Mesendoderm (in vitro differentiated cells): Measurements from ENCODE around the gene ENDOV.

Source experiments
- DNase-seq: peaks from one replicate; pipeline ENCODE4 v3.0.0; 2013
- H2AK5ac ChIP-seq: 2 replicates; pipeline ENCODE4 v1.6.1; 2013; ENCODE audit warnings: low read length, inconsistent platforms
- H2BK120ac ChIP-seq: 2 replicates; pipeline ENCODE4 v1.6.1; 2013; ENCODE audit warnings: low read depth, mild to moderate bottlenecking, low read length, moderate library complexity, mixed read lengths
- H2BK15ac ChIP-seq: replicated peaks from 2 replicates; pipeline ENCODE4 v1.6.1; 2013; ENCODE audit warnings: low read depth, mild to moderate bottlenecking, moderate library complexity
- H2BK5ac ChIP-seq: 2 replicates; pipeline ENCODE4 v1.6.1; 2013; ENCODE audit warnings: low read length, inconsistent platforms
- H3K18ac ChIP-seq: 2 replicates; pipeline ENCODE4 v1.6.1; 2013; ENCODE audit warnings: mild to moderate bottlenecking, low read length, mixed read lengths
- H3K23ac ChIP-seq: one replicate; pipeline ENCODE4 v1.6.1; 2013; ENCODE audit warnings: low read length
- H3K27ac ChIP-seq: 2 replicates; pipeline ENCODE4 v1.5.1; 2013; ENCODE audit warnings: low read depth, mild to moderate bottlenecking, inconsistent platforms, low read length, moderate library complexity
- H3K27me3 ChIP-seq: 2 replicates; pipeline ENCODE4 v1.6.1; 2013; ENCODE audit warnings: low read length, control low read depth, mild to moderate bottlenecking, inconsistent platforms; ENCODE audit not compliant: insufficient read depth, poor library complexity
- H3K36me3 ChIP-seq: 2 replicates; pipeline ENCODE4 v1.6.1; 2013; ENCODE audit warnings: low read length, inconsistent platforms; ENCODE audit not compliant: control insufficient read depth, insufficient read depth
- H3K4ac ChIP-seq: one replicate; pipeline ENCODE4 v1.6.1; 2013; ENCODE audit warnings: low read depth, mild to moderate bottlenecking, low read length, moderate library complexity
- H3K4me1 ChIP-seq: 2 replicates; pipeline ENCODE4 v1.6.1; 2013; ENCODE audit warnings: low read depth, low read length, inconsistent platforms; ENCODE audit not compliant: control insufficient read depth
- H3K4me2 ChIP-seq: 2 replicates; pipeline ENCODE4 v1.6.1; 2013; ENCODE audit warnings: low read length
- H3K4me3 ChIP-seq: 2 replicates; pipeline ENCODE4 v1.5.1; 2013; ENCODE audit warnings: mild to moderate bottlenecking, low read length
- H3K56ac ChIP-seq: one replicate; pipeline ENCODE4 v1.6.1; 2013; ENCODE audit warnings: low read length
- H3K79me1 ChIP-seq: 2 replicates; pipeline ENCODE4 v1.6.1; 2013; ENCODE audit warnings: low read length, inconsistent platforms
- H3K79me2 ChIP-seq: 2 replicates; pipeline ENCODE4 v1.6.1; 2013; ENCODE audit warnings: mild to moderate bottlenecking, low read length; ENCODE audit not compliant: control insufficient read depth, insufficient read depth
- H3K9ac ChIP-seq: 2 replicates; pipeline ENCODE4 v1.6.1; 2013; ENCODE audit warnings: low read length, inconsistent platforms
- H4K5ac ChIP-seq: one replicate; pipeline ENCODE4 v1.6.1; 2013; ENCODE audit warnings: low read length
- H4K8ac ChIP-seq: one replicate; pipeline ENCODE4 v1.6.1; 2013; ENCODE audit warnings: low read depth, mild to moderate bottlenecking, control low read depth, low read length, moderate library complexity
- WGBS: extraction: QIAGEN DNeasy Blood & Tissue Kit; methylation state at CpG from one replicate; pipeline ENCODE4 v1.1.7; 2013; ENCODE audit warnings: low lambda C conversion rate, missing lambda C conversion rate; ENCODE audit not compliant: insufficient coverage; ENCODE audit errors: extremely low coverage; 5-methylcytosine and 5-hydroxymethylcytosine counted together

The ENDOV gene

GRCh38 chr17:80446645-80447405, 31.9 kb downstream of the ENDOV start:
- no peak overlapping the region for H2BK120ac ChIP-seq
- H3K4me2 ChIP-seq, result no peak overlapping the region
- no peaks in the 10 kb centered on the region for H3K79me1 ChIP-seq
- no peak overlapping the region for H3K23ac ChIP-seq
- H3K27me3 ChIP-seq, result no peaks in the 10 kb centered on the region
- H3K9ac ChIP-seq, result no peak overlapping the region
- no peak for DNase-seq
- H4K8ac ChIP-seq, result no peak overlapping the region
- no peak overlapping the region for H3K4me3 ChIP-seq
- H3K27ac ChIP-seq, result no peak overlapping the region
- no peaks in the 10 kb centered on the region for H3K79me2 ChIP-seq
- no peak overlapping the region for H2BK15ac ChIP-seq
- no peak overlapping the region for H3K56ac ChIP-seq
- H3K4me1 ChIP-seq, result no peaks in the 10 kb centered on the region
- H2AK5ac ChIP-seq, result no peak overlapping the region
- no peak overlapping the region for H4K5ac ChIP-seq
- H3K36me3 ChIP-seq, result no peaks in the 10 kb centered on the region
- H3K4ac ChIP-seq, result no peak overlapping the region
- no peak overlapping the region for H3K18ac ChIP-seq
- H2BK5ac ChIP-seq, result no peak overlapping the region
- no CpG with 5 or more reads among the region's 12 CpGs for WGBS

DNA sequence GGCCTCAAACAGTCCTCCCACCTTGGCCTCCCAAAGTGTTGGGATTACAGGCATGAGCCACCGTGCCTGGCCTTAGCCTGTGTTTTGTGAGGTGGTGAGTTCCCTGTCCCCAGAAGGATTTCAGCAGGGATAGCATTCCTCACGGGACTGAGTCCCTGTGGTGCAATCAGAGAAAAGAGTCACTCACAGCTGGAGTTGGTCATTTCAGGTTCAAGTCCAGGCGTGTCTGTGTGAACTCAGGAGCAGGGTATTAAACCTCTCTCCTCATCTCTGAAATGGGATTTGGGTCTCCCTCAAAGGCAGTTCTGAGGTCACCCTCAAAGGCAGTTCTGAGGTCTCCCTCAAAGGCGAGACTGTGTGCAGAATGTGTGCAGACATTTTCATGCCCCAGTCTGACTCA, 32.8 kb downstream of the ENDOV start:
- no peak overlapping the region for H4K8ac ChIP-seq
- H3K56ac ChIP-seq, result no peak overlapping the region
- H3K23ac ChIP-seq, result no peak overlapping the region
- H3K79me1 ChIP-seq, result no peaks in the 10 kb centered on the region
- H4K5ac ChIP-seq, result no peak overlapping the region
- no peak overlapping the region for H3K4me3 ChIP-seq
- no peak overlapping the region for H2BK120ac ChIP-seq
- no peak overlapping the region for H2BK5ac ChIP-seq
- no peak for DNase-seq
- no peak overlapping the region for H3K4ac ChIP-seq
- no peak overlapping the region for H2AK5ac ChIP-seq
- H3K27me3 ChIP-seq, result no peaks in the 10 kb centered on the region
- H3K79me2 ChIP-seq, result no peaks in the 10 kb centered on the region
- no peaks in the 10 kb centered on the region for H3K36me3 ChIP-seq
- no peak overlapping the region for H3K18ac ChIP-seq
- H3K4me1 ChIP-seq, result no peaks in the 10 kb centered on the region
- H3K4me2 ChIP-seq, result no peak overlapping the region
- no CpG with 5 or more reads among the region's 4 CpGs for WGBS
- H2BK15ac ChIP-seq, result no peak overlapping the region
- no peak overlapping the region for H3K27ac ChIP-seq
- no peak overlapping the region for H3K9ac ChIP-seq

- Histone ChIP-seq H2BK5ac (no peak overlapping the region), H3K27me3 (no peaks in the 10 kb centered on the region), H2BK15ac (no peak overlapping the region), H3K4me2 (no peak overlapping the region), H3K4ac (no peak overlapping the region), H3K79me1 (no peaks in the 10 kb centered on the region), H4K8ac (no peak overlapping the region), H3K4me3 (no peak overlapping the region), H3K79me2 (no peaks in the 10 kb centered on the region), H3K27ac (no peak overlapping the region), H4K5ac (no peak overlapping the region), H3K4me1 (peaks cover 1% of the 10 kb centered on the region), H3K23ac (no peak overlapping the region), H2BK120ac (no peak overlapping the region), H3K36me3 (no peaks in the 10 kb centered on the region), H2AK5ac (no peak overlapping the region), H3K56ac (no peak overlapping the region), H3K9ac (no peak overlapping the region), H3K18ac (no peak overlapping the region)
- no peak for DNase-seq
- WGBS, result no CpG with 5 or more reads among the region's 27 CpGs
Observed at GRCh38 chr17:80449194-80449929, 34.4 kb downstream of the ENDOV start.

GRCh38 chr17:80449930-80450576, 35.1 kb downstream of the ENDOV start:
- Histone ChIP-seq H3K27ac (no peak overlapping the region), H4K8ac (no peak overlapping the region), H3K79me1 (no peaks in the 10 kb centered on the region), H3K23ac (no peak overlapping the region), H3K4me1 (peaks cover 1% of the 10 kb centered on the region), H3K9ac (no peak overlapping the region), H2AK5ac (no peak overlapping the region), H3K18ac (no peak overlapping the region), H2BK120ac (no peak overlapping the region), H3K36me3 (no peaks in the 10 kb centered on the region), H3K4me3 (no peak overlapping the region), H3K4ac (no peak overlapping the region), H3K79me2 (no peaks in the 10 kb centered on the region), H4K5ac (no peak overlapping the region), H3K4me2 (no peak overlapping the region), H3K27me3 (no peaks in the 10 kb centered on the region), H2BK5ac (no peak overlapping the region), H2BK15ac (no peak overlapping the region), H3K56ac (no peak overlapping the region)
- no peak for DNase-seq
- WGBS, result no CpG with 5 or more reads among the region's 18 CpGs

- no peak overlapping the region for H2AK5ac ChIP-seq
- peaks cover 1% of the 10 kb centered on the region for H3K4me1 ChIP-seq
- H3K79me2 ChIP-seq, result no peaks in the 10 kb centered on the region
- no peak overlapping the region for H2BK120ac ChIP-seq
- H3K27me3 ChIP-seq, result no peaks in the 10 kb centered on the region
- no peak overlapping the region for H4K5ac ChIP-seq
- no peak overlapping the region for H2BK15ac ChIP-seq
- no peak overlapping the region for H3K4me2 ChIP-seq
- H3K4ac ChIP-seq, result no peak overlapping the region
- H3K18ac ChIP-seq, result no peak overlapping the region
- no peak overlapping the region for H3K23ac ChIP-seq
- H3K56ac ChIP-seq, result no peak overlapping the region
- H3K4me3 ChIP-seq, result no peak overlapping the region
- no peak overlapping the region for H4K8ac ChIP-seq
- no peak overlapping the region for H3K27ac ChIP-seq
- no peak overlapping the region for H2BK5ac ChIP-seq
- H3K9ac ChIP-seq, result no peak overlapping the region
- no peaks in the 10 kb centered on the region for H3K79me1 ChIP-seq
- no CpG with 5 or more reads among the region's 9 CpGs for WGBS
- no peaks in the 10 kb centered on the region for H3K36me3 ChIP-seq
- no peak for DNase-seq
Observed at GRCh38 chr17:80451104-80451775, 36.3 kb downstream of the ENDOV start.
